ENCODE data around the gene LYPD6B.

Gene LYPD6B

GRCh38 chr2:149160701-149161217 lies 122.3 kb downstream of the LYPD6B start:
- DNase-seq (ENCODE audit: low read depth in 2 of 2), result peak; percentile 11 to 26

- no peak for DNase-seq (ENCODE audit: low read depth in 2 of 2)
Observed at GRCh38 chr2:149161481-149162225, 123.2 kb downstream of the LYPD6B start.

GRCh38 chr2:149164296-149164695 lies 125.8 kb downstream of the LYPD6B start:
- DNase-seq (ENCODE audit: low read depth in 2 of 2), result no peak

- DNase-seq (ENCODE audit: low read depth in 2 of 2), result no peak
Observed at GRCh38 chr2:149164827-149165226, 126.3 kb downstream of the LYPD6B start.

GRCh38 chr2:149167001-149167780 lies 128.7 kb downstream of the LYPD6B start:
- peak; percentile 22 to 31 for DNase-seq (ENCODE audit: low read depth in 2 of 2)

GRCh38 chr2:149167941-149168340 lies 129.4 kb downstream of the LYPD6B start:
- DNase-seq (ENCODE audit: low read depth in 2 of 2), result no peak

GRCh38 chr2:149169656-149170055 lies 131.2 kb downstream of the LYPD6B start:
- DNase-seq (ENCODE audit: low read depth in 2 of 2), result no peak

- DNase-seq (ENCODE audit: low read depth in 2 of 2), result no peak
Observed at GRCh38 chr2:149170156-149170555, 131.7 kb downstream of the LYPD6B start.

- no peak for DNase-seq (ENCODE audit: low read depth in 2 of 2)
Observed at GRCh38 chr2:149170911-149171310, 132.4 kb downstream of the LYPD6B start.

- no peak for DNase-seq (ENCODE audit: low read depth in 2 of 2)
Observed at GRCh38 chr2:149173220-149173619, 134.7 kb downstream of the LYPD6B start.

- DNase-seq (ENCODE audit: low read depth in 2 of 2), result no peak
Observed at GRCh38 chr2:149175956-149176355, 137.5 kb downstream of the LYPD6B start.

GRCh38 chr2:149178612-149179011 lies 140.1 kb downstream of the LYPD6B start:
- no peak for DNase-seq (ENCODE audit: low read depth in 2 of 2)

GRCh38 chr2:149180226-149180875 lies 141.9 kb downstream of the LYPD6B start:
- DNase-seq (ENCODE audit: low read depth in 2 of 2), result no peak

GRCh38 chr2:149183187-149183586 lies 144.7 kb downstream of the LYPD6B start:
- DNase-seq (ENCODE audit: low read depth in 2 of 2), result no peak

- DNase-seq (ENCODE audit: low read depth in 2 of 2), result no peak
Observed at GRCh38 chr2:149184991-149185390, 146.5 kb downstream of the LYPD6B start.

GRCh38 chr2:149185942-149186490 lies 147.5 kb downstream of the LYPD6B start:
- no peak for DNase-seq (ENCODE audit: low read depth in 2 of 2)

- DNase-seq (ENCODE audit: low read depth in 2 of 2), result no peak
Observed at GRCh38 chr2:149187057-149187456, 148.6 kb downstream of the LYPD6B start.

GRCh38 chr2:149188291-149188690 lies 149.8 kb downstream of the LYPD6B start:
- DNase-seq (ENCODE audit: low read depth in 2 of 2), result no peak

GRCh38 chr2:149189769-149190168 lies 151.3 kb downstream of the LYPD6B start:
- no peak for DNase-seq (ENCODE audit: low read depth in 2 of 2)

GRCh38 chr2:149191915-149192314 lies 153.4 kb downstream of the LYPD6B start:
- DNase-seq (ENCODE audit: low read depth in 2 of 2), result no peak

- no peak for DNase-seq (ENCODE audit: low read depth in 2 of 2)
Observed at GRCh38 chr2:149192427-149192826, 153.9 kb downstream of the LYPD6B start.

- no peak for DNase-seq (ENCODE audit: low read depth in 2 of 2)
Observed at GRCh38 chr2:149200109-149200520, 161.6 kb downstream of the LYPD6B start.

Data from stimulated activated CD8-positive, alpha-beta memory T cell treated with anti-CD3 and anti-CD28 coated beads, Interleukin-7, amount 100 ng/mL, for 4 hours (primary cell).